KG1 (cell line): ENCODE data around the gene CRYAB.
A peak's percentile ranks its signal among the peaks of the same experiment; 100 is the strongest.
"Not testable (repeated sequence)": the region's sequence is repeated elsewhere in the genome, so short reads cannot be mapped to it uniquely, and the experiment has no call there.

Experiments used
- DNase-seq: peaks from one replicate; lab custom pipeline; 2025; lab: John Stamatoyannopoulos, UW

CRYAB gene

GRCh38 chr11:111933872-111934271, 22.3 kb upstream of the CRYAB start:
- no peak for DNase-seq

DNA sequence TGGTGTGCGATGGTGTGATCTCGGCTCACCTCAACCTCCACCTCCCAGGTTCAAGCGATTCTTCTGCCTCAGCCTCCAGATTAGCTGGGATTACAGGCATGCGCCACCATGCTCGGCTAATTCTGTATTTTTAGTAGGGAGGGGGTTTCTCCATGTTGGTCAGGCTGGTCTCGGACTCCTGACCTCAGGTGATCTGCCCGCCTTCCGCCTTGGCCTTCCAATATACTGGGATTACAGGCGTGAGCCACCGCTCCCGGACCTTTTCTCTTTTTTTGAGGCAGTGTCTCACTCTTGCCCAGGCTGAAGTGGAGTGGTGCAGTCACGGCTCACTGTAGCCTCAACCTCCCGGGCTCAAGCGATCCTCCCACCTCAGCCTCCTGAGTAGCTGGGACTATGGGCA, 21.6 kb upstream of the CRYAB start:
- not testable (repeated sequence) for DNase-seq

DNA sequence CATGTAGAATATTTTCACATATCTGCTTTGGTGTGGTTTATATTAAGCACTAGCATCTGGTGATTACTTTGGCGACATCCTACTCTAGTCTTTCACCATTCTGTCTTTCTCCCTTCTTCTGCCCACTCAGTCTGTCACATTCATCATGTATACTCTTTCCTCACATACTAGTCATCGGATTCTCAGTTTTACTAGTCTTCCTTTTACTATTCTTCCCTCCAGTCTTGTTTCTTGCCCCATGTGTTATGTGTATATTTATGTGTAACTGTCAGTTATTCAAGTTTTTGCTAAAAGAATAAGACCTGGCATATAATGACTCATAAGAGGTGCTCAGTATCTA, 21.0 kb upstream of the CRYAB start:
- DNase-seq = no peak

DNA sequence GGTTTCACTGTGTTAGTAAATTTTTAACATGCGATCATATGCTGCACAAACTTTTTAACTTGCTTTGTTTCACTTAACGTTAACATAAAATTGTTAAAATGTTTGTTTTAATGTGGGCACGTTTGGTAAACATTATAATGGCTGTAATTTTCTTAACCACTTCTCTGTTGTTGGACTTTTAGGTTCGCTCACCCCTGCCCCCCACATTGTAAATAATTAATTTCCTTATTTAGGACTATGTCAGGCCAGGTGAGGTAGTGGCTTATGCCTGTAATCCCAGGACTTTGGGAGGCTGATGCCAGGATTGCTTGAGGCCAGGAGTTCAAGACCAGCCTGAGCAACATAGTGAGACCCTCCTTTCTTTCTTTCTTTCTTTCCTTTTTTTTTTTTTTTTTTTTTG, 18.9 kb upstream of the CRYAB start:
- no peak for DNase-seq

DNA sequence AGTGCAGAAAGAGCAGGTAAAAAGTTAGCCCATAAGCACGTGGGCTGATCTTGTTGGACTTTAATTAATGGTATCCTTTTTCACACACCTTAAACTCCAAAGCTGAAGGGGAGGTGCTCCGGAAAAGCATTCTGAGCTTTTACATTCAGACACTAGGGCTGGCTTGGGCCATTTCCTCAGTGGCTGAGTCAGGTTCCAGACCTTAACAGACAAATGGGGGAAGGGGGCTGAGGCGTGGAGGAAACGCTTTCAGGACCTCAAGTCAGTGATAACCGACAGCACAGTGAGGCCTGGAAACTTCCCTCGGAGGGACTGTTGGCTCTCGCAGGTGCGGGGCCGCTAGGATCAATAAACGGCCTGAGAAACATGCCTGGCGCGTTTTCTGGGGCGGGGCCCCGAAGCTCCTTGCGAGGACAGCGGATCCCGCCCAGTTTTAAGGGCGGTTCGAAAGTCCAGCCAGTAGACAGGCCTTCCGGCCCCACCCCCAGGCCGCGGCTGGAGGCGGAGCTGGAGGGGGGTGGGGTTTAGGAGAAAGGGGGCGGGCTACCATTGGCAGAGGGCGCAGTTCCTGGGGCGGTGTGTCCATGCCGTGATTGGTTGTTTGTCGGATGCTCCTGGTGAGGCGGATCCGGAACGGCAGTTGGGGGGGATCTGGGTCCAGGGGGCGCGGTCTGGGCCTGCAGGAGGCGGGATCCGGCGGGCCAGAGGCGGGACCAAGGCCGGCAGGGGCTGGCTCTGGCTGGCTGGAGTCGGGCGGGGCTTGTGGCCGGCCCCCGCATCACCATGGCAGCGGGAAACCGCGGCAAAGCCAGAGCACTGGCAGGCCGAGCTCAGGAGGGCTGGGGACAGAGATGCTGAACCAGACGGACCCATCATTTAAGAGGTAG, 15.2 kb upstream of the CRYAB start:
- peak; percentile 100 for DNase-seq

GRCh38 chr11:111925953-111926352, 14.4 kb upstream of the CRYAB start:
- no peak for DNase-seq

GRCh38 chr11:111923951-111924350, 12.4 kb upstream of the CRYAB start:
- no peak for DNase-seq

DNA sequence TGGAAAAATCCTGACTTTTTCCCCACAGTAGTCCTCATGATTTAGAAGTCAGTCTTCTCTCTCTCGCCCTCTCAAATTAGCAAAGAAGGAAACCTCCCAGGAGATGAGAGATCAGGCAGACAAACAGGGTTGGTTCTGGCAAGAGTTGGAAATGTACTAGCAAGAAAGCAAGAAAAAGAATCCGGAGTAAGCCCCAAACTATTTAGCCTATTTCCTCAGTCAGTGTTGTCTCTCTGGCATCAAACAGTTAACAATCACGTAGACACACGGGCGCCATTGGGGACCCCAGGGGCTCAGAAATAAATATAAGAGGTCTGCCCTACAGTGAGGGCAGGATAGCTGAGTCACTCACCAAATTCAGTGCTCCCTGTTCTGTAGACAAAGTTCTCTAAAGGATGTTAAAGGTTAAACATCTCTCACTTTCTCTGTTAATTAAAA, 11.8 kb upstream of the CRYAB start:
- no peak for DNase-seq

GRCh38 chr11:111922803-111923202, 11.2 kb upstream of the CRYAB start:
- DNase-seq = no peak

DNA sequence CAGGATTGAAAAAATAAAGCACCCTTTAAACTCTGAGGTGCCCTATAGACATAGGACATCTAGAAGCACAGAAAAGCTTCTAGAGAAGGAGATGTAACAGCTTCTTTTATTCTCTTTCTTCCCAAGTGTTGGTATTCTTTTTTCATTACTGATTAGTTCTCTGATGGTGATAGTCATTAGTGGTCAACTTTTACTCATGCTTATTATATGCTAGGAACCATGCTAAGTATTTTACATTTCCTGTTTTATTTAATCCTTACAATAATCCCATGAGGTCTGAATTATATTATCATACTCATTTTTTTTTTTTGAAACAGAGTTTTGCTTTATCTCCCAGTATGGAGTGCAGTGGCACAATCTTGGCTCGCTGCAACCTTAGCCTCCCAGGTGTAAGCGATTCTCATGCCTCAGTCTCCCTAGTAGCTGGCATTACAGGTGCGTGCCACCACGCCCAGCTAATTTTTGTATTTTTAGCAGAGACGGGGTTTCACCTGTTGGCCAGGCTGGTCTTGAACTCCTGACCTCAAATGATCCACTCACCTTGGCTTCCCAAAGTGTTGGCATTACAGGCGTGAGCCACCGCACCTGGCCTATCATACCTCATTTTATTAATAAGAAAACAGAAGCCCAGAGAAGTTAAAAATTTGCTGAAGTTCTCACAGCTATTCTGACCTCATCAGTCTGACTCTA, 10.1 kb upstream of the CRYAB start:
- DNase-seq = no peak

DNA sequence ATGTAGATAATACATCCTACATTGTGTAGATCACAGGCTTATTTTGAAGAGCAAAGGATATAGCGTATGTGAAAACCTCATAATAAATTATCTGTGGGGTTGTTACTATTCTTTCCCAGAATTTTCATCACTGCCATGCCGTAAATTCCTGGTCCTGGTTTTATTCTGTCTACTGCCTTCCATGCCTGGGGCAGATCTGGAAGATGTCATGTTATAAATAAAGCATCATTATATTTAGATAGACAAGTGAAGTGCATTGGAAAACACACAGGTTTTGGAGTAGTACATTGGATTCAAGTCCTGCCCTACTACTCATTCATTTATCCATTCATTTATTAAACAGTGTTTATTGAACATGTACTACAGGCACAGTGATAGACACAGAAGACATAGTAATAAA, 9.3 kb upstream of the CRYAB start:
- DNase-seq = no peak

DNA sequence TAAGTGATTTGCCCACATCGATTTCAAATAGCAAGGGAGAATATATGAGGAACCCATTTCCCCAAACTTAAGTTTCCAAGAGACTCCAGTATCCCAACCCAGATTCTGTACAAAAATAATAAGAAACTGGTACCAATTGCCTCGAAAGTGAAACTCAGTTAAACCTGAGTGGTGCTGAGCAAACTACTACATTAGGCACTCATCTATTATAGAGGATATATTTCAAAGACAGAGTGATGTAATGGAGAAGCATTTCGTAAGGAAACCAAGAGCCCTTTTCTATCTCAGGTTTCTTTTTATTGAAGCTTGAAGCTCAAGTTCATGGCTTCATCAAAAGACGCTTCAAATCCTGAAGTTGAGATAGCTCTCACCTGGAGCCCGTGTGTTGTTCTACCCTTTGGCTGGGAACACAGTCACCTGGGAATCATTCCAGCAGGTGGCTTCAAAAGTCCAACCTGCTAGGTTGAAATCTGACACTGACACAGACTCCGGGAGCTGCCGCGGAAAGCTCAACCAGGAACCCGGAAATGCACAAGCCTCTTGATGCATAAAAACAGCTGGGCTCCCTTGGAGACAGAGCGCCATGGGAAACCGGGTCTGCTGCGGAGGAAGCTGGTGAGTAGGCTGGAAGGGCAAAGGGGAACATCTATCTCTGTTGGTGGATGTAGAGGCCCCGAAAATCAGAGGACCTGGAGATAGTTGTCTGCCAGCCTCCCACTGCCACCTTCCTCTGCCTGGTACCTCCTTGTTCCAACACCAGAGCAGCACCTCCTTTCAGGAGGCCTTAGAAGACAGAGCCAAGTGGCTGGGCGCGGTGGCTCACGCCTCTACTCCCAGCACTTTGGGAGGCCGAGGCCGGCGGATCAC, 7.1 kb upstream of the CRYAB start, which contains the start of gene C11orf52:
Gene C11orf52, plus strand, starts transcription at position 524 of the 867 bp plus-strand sequence. Its CDS starts 60 bp downstream, at position 584.
- DNase-seq = no peak

DNA sequence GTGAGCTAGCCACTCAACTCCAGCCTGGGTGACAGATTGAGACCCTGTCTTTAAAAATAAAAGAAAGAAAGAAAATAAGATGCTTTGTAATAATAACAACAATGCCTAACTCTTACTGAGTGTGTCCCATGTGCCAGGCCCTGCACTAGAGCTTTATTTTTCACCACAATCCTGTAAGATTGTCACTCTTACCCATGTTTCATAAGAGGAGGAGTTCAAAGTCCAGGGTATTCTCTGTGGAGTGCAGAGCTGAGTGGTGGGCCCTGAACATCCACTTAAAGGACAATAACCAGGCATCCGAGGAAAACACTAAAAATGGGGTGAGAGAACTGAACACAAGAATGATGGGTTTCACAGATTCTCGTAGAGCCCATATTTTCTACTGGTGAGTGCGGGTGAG, 6.2 kb upstream of the CRYAB start:
- no peak for DNase-seq

- no peak for DNase-seq
These were observed 5.7 kb upstream of the CRYAB start for GRCh38 chr11:111917312-111917711.

- no peak for DNase-seq
These were observed 5.2 kb upstream of the CRYAB start for GRCh38 chr11:111916768-111917167.

- DNase-seq = no peak
These were observed 2.4 kb upstream of the CRYAB start for GRCh38 chr11:111913997-111914396.

GRCh38 chr11:111913031-111913861, 1.7 kb upstream of the CRYAB start:
- no peak for DNase-seq

DNA sequence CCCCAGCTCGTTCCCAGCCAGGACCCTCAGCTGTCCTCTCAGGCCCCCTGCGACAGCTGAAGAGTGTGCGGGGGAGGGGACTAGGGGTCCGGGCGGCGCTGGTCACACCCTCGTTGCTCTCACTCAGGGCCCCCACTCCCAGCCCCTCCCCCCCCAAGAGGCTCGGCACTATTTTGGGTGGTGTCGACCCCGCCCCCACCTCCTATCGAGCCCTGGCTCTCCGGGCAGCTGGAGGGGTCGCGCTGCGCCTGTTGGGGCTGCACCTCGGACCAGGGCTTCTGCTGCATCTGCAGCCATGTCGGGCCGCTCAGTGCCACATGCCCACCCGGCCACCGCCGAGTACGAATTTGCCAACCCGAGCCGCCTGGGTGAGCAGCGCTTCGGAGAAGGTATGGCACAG, 965 bp upstream of the CRYAB start, which contains the start of gene HSPB2:
Gene HSPB2, plus strand, starts transcription at position 200 of the 400 bp plus-strand sequence. Its CDS starts 96 bp downstream, at position 296.
- no peak for DNase-seq

GRCh38 chr11:111910676-111911562, 651 bp downstream of the CRYAB start:
- DNase-seq = no peak

GRCh38 chr11:111909378-111909777, 2.2 kb downstream of the CRYAB start:
- DNase-seq = no peak
